Stimulated activated CD4-positive, alpha-beta T cell treated with anti-CD3 and anti-CD28 coated beads, Interleukin-12 subunit alpha, Interleukin-12 subunit beta, amount 100 ng/mL, for 24 hours (primary cell): ENCODE measurements around the gene NEDD4.
"Not testable (repeated sequence)": the region's sequence is repeated elsewhere in the genome, so short reads cannot be mapped to it uniquely, and the experiment has no call there.

Experiments
- DNase-seq, 2 experiments: peaks; one replicate each; pipeline ENCODE4 v3.0.0-alpha.2; 2020; ENCODE audit warnings: low read depth in 2 of 2

Gene NEDD4

DNA sequence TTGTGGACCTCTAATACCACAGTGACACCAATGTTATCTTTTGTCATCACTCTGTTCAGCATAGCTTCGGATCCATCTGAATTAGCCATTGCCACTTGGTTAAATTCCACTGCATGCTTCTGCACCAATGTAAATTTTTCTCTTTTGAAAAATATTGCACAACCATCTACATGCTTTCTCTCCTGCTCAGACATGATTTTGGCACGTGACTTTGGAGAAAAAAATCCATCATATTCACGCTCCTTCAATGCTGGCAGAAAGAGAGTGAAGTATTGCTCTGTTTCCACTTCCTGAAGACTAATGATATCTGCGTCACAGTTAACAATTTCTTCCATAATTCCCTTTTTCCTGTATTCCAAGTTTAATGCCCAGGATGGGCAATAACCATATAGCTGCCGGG lies 13.0 kb upstream of the NEDD4 start:
- DNase-seq, result not testable (repeated sequence)

DNA sequence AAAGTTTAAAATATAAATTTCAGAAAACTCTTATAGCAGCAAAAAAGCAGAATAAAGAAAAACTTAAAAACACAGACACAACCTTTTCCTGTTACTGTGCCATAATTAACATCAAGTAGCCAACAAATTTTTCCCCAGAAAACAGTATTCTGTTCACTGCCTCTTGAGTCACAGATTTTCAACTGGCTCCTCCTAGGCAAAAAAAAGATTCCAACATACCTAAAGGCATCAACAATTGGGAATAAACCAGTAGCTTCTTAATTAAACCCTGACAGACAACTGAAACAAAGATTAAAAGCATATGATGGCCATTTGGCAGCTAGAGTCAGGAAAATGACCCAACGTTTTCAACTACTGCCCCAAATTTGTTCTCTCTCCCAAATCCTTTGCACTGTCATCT lies 10.9 kb upstream of the NEDD4 start:
- not testable (repeated sequence) for DNase-seq

- not testable (repeated sequence) for DNase-seq
Observed at GRCh38 chr15:56003777-56004176, 10.4 kb upstream of the NEDD4 start.

GRCh38 chr15:56003277-56003676 lies 9.9 kb upstream of the NEDD4 start:
- not testable (repeated sequence) for DNase-seq

GRCh38 chr15:56001471-56002078 lies 8.2 kb upstream of the NEDD4 start:
- DNase-seq, result no peak

DNA sequence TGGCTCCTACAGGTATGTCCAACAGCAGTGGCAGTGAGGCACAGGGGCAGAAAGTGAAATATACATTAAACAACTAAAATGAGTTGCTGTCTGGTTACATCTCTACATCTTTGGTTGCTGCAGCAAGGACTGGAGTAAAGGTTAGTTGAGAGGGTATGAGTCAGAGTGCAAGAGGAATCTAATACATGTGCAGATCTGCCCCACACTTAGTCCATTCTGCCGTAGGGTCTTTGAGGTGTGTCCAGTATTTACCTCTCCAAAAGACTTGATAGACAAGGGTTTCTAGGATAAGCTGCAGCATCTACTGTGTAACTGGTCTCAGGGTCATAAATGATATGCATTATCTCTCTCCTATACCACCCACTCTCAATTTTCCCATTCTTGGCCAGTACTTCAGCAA lies 6.2 kb upstream of the NEDD4 start:
- no peak for DNase-seq

GRCh38 chr15:55998478-55998877 lies 5.1 kb upstream of the NEDD4 start:
- no peak for DNase-seq

GRCh38 chr15:55993804-55994560 lies 570 bp upstream of the NEDD4 start:
- DNase-seq, result no peak

- DNase-seq, result no peak
Observed at GRCh38 chr15:55992769-55993110, 672 bp downstream of the NEDD4 start.

DNA sequence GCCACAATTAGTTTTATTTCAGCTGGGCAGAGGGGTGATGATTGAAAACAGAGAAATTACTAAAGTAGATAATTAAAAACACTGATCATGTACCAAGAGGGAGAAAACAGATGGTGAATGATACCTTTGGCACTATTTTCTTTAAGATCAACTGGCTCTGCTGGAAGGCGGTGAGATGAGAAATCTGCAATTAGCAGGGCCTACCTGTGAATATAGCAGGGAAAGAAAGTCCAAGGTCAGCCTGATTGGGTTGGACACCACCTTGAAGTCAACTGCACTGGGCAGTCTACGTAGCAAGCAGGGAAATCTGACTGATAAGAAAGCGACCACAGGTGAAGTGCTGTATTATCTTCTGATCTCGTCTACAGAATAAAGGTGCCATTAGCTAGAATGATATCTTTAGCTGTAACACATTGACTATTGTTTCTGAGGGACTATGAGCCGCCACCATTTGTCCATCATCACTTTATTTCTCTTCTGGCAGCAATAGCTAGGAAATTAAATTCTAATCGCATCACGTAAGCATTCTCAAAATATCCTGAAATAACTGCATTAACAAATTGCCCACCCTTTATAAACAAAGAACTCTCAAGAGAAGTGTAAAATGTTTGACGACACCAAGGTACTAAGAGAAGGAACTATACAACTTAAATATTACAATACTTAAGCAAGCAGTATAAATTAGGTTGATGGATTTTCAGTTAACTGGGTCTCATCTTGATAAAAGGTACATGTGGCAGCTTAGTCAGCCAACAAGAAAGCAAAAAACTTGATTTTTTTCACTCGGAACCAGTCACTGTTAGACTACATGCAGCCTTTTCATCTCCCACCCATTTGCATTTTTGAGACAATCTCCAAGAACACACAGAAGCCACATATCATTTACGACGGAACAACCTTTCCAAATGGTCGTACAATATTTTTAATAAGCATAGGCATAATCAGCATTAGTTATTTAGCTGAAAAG lies 1.3 kb downstream of the NEDD4 start:
- DNase-seq, result no peak

DNA sequence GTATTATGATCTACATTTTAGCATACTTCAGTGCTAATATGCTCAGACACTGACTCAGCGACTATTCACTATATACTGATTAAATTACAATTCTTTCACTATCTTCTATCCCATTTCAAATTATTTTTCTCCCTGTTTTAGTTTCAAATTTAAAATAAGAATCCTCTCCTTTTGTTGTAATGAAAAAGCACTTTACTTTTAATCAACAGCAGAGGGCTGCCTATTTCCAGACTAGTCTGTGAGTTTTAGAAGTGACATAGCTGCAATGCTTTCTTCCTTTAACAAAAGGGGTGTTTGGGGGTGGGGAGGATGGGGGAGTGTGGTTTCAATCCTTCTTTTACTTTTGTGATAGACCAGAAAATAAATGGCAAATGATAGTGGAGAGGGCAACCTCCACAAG lies 2.4 kb downstream of the NEDD4 start:
- no peak for DNase-seq

- no peak for DNase-seq
Observed at GRCh38 chr15:55990516-55990915, 2.9 kb downstream of the NEDD4 start.

- no peak for DNase-seq
Observed at GRCh38 chr15:55989383-55989782, 4.0 kb downstream of the NEDD4 start.

GRCh38 chr15:55981582-55982249 lies 11.7 kb downstream of the NEDD4 start:
- DNase-seq, result no peak

GRCh38 chr15:55980511-55980910 lies 12.9 kb downstream of the NEDD4 start:
- no peak for DNase-seq

DNA sequence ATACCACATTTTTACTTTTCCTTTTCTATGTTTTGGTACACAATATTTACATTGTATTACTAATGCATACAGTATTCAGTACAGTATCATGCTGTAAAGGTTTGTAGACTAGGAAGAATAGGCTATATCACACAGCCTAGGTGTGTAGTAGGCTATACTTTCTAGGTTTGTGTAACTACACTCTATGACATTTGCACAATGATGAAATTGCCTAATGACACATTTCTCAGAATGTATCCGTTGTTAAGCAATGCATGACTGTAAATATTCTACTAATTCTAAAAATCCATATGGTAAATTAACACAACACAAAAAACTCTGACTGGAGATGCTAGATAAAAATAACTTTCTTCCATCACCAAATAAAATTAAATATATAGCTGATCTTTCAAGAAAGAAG lies 16.2 kb downstream of the NEDD4 start:
- no peak for DNase-seq

GRCh38 chr15:55970286-55970685 lies 23.1 kb downstream of the NEDD4 start:
- DNase-seq, result no peak

GRCh38 chr15:55969582-55969981 lies 23.8 kb downstream of the NEDD4 start:
- no peak for DNase-seq

- no peak for DNase-seq
Observed at GRCh38 chr15:55968923-55969322, 24.5 kb downstream of the NEDD4 start.

DNA sequence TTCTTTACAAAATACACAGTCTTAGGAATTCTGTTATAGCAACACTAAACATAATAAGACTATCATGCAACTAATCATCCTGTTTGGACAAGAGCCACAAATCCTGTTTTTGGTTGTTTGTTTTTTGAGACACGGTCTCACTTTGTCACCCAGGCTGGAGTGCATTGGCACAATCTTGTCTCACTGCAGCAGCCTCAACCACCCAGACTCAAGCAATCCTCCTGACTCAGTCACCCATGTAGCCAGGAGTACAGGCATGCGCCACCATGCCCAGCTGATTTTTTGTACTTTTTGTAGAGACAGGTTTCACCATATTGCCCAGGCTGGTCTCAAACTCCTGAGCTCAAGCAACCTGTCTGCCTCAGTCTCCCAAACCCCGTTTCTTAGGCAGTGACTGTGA lies 28.3 kb downstream of the NEDD4 start:
- no peak for DNase-seq

GRCh38 chr15:55960946-55961345 lies 32.5 kb downstream of the NEDD4 start:
- no peak for DNase-seq
